Activated CD8-positive, alpha-beta memory T cell treated with anti-CD3 and anti-CD28 coated beads, Interleukin-2, amount 50 U/mL, for 48 hours (primary cell): Measurements from ENCODE around the gene EVI5.

Source experiments
- DNase-seq: peaks from one replicate; pipeline ENCODE4 v3.0.0-alpha.2; 2020

EVI5 gene

GRCh38 chr1:92481971-92482664 is 302.8 kb downstream of the EVI5 start:
- DNase-seq = no peak

- no peak for DNase-seq
These were observed 303.3 kb downstream of the EVI5 start for GRCh38 chr1:92481599-92481925.

GRCh38 chr1:92480813-92481598 is 303.9 kb downstream of the EVI5 start:
- no peak for DNase-seq

- DNase-seq = no peak
These were observed 304.6 kb downstream of the EVI5 start for GRCh38 chr1:92480200-92480812.

- no peak for DNase-seq
These were observed 305.3 kb downstream of the EVI5 start for GRCh38 chr1:92479587-92479986.

GRCh38 chr1:92478393-92478792 is 306.5 kb downstream of the EVI5 start:
- no peak for DNase-seq

- DNase-seq = peak; percentile 74
These were observed 308.8 kb downstream of the EVI5 start for GRCh38 chr1:92476071-92476631.

- no peak for DNase-seq
These were observed 309.9 kb downstream of the EVI5 start for GRCh38 chr1:92475029-92475428.

GRCh38 chr1:92473781-92474495 is 311.0 kb downstream of the EVI5 start:
- no peak for DNase-seq

GRCh38 chr1:92470216-92470615 is 314.7 kb downstream of the EVI5 start:
- DNase-seq = no peak

GRCh38 chr1:92466683-92467352 is 318.1 kb downstream of the EVI5 start:
- DNase-seq = no peak

- no peak for DNase-seq
These were observed 319.7 kb downstream of the EVI5 start for GRCh38 chr1:92465256-92465647.

GRCh38 chr1:92464588-92465255 is 320.2 kb downstream of the EVI5 start:
- DNase-seq = no peak

- DNase-seq = no peak
These were observed 323.4 kb downstream of the EVI5 start for GRCh38 chr1:92461364-92462097.

- no peak for DNase-seq
These were observed 325.0 kb downstream of the EVI5 start for GRCh38 chr1:92459871-92460320.
